Measurements from ENCODE around the gene PSMD14. TPM values are rescaled to one million over a fixed set of nuclear protein-coding genes. Genes with fewer than 3 reads are reported as not detected.

PSMD14 gene
- total RNA-seq, 2 experiments from 2014 or later, result 91.4 to 93.8 TPM

DNA sequence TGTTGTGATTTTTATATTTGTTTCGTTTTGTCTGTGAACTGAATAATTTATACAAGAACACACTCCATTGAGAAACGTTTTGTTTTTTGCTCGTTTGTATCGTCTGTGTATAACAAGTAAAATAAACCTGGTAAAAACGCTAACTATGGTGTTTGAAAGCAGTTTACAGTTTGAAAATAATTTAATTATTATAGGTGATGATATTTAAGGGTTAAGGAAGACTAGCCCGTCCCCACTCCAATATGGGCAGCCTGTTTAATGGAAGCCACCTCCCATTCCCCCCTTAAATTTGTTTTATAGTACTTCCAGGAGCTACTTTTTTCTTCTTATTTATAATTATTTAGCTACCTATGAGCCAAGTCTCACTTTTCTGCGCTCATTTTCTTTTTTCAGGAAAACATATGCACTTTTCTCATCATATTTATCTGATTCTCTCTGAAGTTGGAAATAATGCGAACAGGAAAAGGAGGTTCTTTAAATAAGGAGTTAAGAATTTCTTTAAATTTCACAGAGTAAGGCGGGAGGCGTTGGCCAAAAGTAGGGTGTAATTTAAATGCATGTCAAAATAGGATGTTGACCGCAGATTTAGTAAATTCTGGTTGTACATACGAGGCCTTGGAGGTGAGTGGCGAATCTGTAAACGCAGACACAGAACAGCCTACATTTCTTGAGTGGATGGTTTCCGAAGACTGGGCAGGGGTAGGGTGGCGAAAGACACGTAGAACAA lies 117.7 kb downstream of the PSMD14 start:
- no peak overlapping the region for H3K27ac Mint-ChIP-seq
- peaks cover 2% of the 10 kb centered on the region for H3K9me3 Mint-ChIP-seq
- H3K4me3 Mint-ChIP-seq, result no peak overlapping the region
- peaks cover 95% of the 10 kb centered on the region for H3K27me3 Mint-ChIP-seq
- H3K4me1 Mint-ChIP-seq, result peaks cover 24% of the 10 kb centered on the region
- no peak for DNase-seq
- H3K36me3 Mint-ChIP-seq, result peaks cover 6% of the 10 kb centered on the region

DNA sequence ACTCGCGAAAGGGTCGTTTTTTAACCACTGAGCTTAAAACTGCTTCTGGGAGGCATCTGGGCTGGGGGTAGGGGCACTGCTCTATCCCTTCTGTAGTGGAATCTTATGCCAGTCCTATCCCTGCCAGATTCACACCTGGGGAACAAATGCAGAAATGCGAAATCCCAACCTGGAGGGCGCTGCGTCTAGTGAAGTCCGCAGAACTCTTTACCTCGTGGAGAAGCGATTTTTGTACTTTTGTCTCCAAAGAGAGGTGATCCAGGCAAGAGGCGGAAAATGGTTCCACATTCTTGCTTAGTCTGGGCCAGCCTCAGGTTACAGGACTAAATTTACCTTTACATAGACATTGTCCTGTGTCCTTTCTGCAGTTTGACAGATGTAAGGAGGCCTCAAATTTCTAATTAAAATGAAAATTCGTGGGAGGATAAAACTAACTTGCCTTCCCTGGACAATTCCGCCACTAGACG lies 118.3 kb downstream of the PSMD14 start:
- Mint-ChIP-seq H3K4me1 (peaks cover 24% of the 10 kb centered on the region), H3K27ac (no peak overlapping the region)
- DNase-seq, result no peak

DNA sequence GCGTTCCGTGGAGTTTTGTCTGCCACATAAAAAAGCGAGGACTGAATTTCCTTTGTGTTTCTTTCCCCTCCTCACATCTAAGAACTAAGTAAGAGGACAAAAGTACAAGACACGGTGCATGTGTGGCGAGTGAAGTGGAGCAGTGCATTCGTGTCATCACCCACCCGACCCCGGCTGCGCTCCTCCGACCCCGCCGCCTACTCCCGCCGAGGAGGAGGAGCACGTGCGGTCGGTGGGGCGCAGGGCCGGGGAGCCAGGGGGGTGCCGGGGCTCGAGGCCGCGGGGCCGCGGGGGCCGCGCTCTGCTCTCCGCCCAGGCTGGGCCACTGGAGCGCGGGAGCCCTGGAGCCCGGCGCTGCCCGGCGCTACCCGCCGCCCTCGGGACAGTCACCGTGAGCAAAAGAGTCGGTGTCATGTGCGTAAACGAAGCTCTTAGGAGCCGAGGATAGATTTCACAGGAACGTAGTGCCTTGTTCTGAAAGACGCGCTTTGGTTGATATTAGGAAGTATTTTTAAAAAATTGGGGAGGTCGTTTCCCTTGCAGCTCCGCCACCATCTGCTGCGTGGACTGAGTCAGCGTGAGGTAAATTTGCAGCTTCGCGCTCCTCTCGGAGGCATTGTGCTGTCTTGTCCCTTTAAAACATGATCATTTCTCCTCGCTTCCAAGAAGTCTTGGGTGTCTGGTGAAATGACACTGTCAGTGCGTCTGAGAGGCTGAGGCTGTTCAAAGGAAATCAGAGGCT lies 118.9 kb downstream of the PSMD14 start:
- H3K4me1 Mint-ChIP-seq, result peaks cover 24% of the 10 kb centered on the region
- peaks cover 93% of the 10 kb centered on the region for H3K27me3 Mint-ChIP-seq
- H3K9me3 Mint-ChIP-seq, result peaks cover 2% of the 10 kb centered on the region
- H3K27ac Mint-ChIP-seq, result no peak overlapping the region
- peaks cover 6% of the 10 kb centered on the region for H3K36me3 Mint-ChIP-seq
- no peak for DNase-seq
- peak overlapping the region; percentile 53 for H3K4me3 Mint-ChIP-seq

More for the DNA sequence above, 118.3 kb downstream of the PSMD14 start:
- Mint-ChIP-seq H3K36me3 (peaks cover 6% of the 10 kb centered on the region), H3K9me3 (peaks cover 2% of the 10 kb centered on the region), H3K4me3 (no peak overlapping the region), H3K27me3 (peaks cover 93% of the 10 kb centered on the region)

DNA sequence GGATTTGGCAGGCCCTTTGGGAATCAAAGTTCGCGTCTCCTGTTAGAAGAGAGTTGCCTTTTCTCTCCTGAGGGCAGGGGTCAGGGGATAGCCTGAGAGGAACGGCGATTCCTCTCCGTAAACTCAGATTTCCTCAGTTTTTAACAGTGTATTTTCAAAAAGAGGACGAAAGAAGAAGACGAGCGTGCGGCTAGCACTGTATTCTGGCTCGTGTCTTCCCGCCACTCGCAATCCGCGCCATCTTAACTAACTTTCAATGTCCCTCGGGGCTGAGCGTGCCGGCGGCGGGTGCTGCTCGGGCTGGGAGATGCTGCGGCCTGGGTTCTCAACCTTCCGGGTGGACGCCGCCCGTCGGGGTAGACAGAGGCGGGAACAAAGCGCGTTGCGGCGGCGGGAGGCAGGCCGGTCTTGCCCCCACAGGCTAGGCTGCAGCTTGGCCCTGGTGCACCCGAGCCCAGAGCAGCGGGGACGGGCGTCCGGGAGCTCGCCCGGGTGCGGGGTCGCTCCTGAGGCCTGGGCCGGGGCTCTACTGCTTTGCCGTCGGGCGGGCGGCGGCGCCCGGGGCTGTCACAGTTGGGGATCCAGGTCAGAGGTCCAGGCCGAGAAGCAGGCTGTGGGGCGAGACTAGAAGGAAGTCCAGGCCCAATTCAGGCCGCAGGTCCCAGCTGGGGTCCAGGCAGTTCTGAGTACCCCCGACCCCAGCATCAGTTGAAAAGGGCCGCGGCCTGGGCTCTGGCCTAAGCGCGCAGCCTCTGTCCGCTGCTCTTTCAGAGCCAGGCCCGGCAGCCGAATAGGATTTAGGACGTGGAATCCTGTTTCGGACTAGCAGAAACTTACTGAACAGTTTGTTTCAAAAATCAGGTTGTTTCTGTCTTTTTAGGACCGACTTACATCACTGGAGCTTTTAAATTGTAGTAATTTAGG lies 119.7 kb downstream of the PSMD14 start:
- H3K36me3 Mint-ChIP-seq, result peaks cover 6% of the 10 kb centered on the region
- peaks cover 88% of the 10 kb centered on the region for H3K27me3 Mint-ChIP-seq
- peaks cover 2% of the 10 kb centered on the region for H3K9me3 Mint-ChIP-seq
- peaks cover 20% of the 10 kb centered on the region for H3K4me1 Mint-ChIP-seq
- DNase-seq, result no peak
- H3K27ac Mint-ChIP-seq, result no peak overlapping the region
- peak overlapping the region; percentile 53 for H3K4me3 Mint-ChIP-seq

DNA sequence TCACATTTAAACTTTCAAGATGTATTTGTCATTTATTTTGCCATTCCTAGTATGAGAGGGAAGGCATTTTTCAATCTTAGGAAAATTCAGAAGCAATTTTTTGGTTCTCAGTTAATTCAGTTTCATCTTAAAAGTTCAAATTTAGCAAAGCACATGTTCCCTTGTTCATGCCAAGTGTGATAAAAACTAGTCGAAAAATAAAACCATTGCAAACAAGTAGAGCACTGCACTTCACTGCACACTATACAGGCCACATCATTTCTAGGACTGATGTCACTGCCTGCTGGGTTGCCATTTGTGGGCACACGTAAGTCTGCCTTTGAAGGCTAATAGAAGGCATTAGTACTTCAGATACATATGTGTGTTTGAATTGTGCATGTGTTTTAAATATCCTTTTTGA lies 122.2 kb downstream of the PSMD14 start:
- no peak for DNase-seq
- Mint-ChIP-seq H3K27ac (no peak overlapping the region), H3K36me3 (peaks cover 4% of the 10 kb centered on the region), H3K27me3 (peaks cover 83% of the 10 kb centered on the region), H3K4me1 (peaks cover 10% of the 10 kb centered on the region), H3K9me3 (peaks cover 2% of the 10 kb centered on the region), H3K4me3 (no peak overlapping the region)

DNA sequence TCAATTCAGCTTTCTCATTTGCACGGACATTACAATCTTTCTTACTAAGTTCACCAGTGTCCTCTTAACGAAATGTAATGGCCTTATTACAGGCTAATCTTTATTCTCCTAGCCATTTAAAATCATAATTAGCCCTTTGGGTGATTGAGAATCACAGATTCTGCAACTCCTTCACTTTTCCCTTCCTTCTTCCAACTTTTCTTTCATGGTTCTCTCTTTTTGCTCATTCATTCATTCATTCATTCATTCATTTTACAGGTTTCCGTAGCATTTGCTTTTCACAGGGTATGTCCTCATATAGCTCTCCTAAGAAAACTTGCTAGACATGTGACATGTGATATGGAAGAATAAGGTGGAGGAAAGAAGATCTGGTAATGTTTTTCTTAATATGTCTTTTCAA lies 123.9 kb downstream of the PSMD14 start:
- Mint-ChIP-seq H3K36me3 (peaks cover 4% of the 10 kb centered on the region), H3K27ac (no peak overlapping the region), H3K4me3 (no peak overlapping the region), H3K9me3 (peaks cover 2% of the 10 kb centered on the region), H3K4me1 (peaks cover 6% of the 10 kb centered on the region), H3K27me3 (peaks cover 77% of the 10 kb centered on the region)
- no peak for DNase-seq

DNA sequence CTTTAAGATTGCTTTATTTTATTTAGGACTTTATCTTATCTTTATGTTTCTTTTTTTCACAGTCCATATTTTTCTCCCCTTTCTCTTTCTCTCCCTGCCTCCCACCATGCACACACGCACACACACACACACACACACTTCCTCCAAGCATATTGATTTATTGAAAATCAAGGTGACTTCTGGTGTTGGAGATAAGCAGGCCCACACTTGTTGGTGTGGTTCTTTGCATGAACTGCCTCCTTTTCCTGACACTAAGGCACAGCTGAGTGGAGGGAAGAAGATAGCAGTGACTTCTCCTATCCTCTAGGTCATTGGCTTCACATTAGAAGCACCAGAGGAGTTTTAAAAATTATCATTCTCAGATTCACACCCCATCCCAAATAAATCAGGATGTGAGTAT lies 125.9 kb downstream of the PSMD14 start:
- Mint-ChIP-seq H3K9me3 (no peaks in the 10 kb centered on the region), H3K27ac (no peak overlapping the region), H3K36me3 (no peaks in the 10 kb centered on the region), H3K4me3 (no peak overlapping the region), H3K4me1 (no peaks in the 10 kb centered on the region), H3K27me3 (peaks cover 66% of the 10 kb centered on the region)
- DNase-seq, result no peak

DNA sequence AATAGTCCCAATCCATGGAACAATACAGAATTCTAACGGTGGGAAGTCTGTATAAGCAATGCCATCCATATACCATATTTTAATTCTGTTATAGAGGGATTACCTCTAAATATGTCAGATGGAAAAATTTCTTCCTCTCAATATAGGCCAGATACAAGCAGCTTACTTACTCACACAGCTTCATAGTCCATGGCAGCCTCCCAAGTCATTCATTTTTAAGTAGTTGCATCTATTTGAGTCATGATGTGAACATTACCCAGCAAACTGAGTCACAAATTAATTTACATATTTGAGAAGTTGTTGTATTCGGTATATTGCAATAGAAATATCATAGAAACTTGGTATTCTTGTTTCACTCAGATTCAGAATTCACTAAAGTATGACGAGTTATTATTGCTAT lies 128.2 kb downstream of the PSMD14 start:
- Mint-ChIP-seq H3K36me3 (no peaks in the 10 kb centered on the region), H3K9me3 (no peaks in the 10 kb centered on the region), H3K27me3 (peaks cover 57% of the 10 kb centered on the region), H3K4me3 (no peak overlapping the region), H3K4me1 (no peaks in the 10 kb centered on the region), H3K27ac (no peak overlapping the region)
- no peak for DNase-seq

DNA sequence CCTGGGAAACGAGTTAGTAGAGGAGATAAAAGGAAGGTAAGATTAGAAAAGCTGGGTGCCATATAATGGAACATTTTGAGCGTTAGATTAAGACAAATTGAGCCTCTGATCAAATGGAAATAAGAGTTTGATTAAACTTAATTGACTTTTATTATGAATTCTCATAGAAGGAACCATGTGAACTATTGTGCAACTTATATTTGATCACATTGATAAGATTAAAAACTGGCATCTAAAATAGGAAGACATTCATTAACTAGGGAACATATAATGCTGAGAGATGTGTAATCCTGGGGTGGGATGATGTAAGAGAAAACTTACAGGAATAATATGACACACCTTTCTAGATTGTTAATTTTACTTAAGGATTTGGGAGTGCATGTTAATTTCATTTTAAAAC lies 130.4 kb downstream of the PSMD14 start:
- H3K27ac Mint-ChIP-seq, result no peak overlapping the region
- no peaks in the 10 kb centered on the region for H3K9me3 Mint-ChIP-seq
- H3K27me3 Mint-ChIP-seq, result peaks cover 62% of the 10 kb centered on the region
- no peak overlapping the region for H3K4me3 Mint-ChIP-seq
- H3K36me3 Mint-ChIP-seq, result no peaks in the 10 kb centered on the region
- no peaks in the 10 kb centered on the region for H3K4me1 Mint-ChIP-seq
- no peak for DNase-seq

DNA sequence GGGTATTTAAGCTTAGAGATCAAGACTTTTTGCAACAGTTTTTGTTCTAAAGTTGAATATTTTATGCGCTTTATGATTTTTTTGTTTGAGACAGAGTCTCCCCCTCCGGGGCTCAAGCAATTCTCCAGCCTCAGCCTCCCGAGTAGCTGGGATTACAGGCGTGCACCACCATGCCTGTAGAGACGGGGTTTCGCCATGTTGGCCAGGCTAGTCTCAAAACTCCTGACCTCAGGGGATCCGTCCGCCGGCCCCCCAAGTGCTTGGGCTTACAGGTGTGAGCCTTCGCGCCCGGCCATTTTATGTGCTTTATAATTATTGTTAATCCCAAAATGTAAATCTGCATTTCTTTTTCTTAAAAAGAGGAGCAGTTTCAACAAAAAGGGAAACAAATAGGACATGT lies 136.9 kb downstream of the PSMD14 start:
- Mint-ChIP-seq H3K9me3 (no peaks in the 10 kb centered on the region), H3K27ac (no peak overlapping the region), H3K36me3 (no peaks in the 10 kb centered on the region), H3K27me3 (peaks cover 28% of the 10 kb centered on the region), H3K4me3 (no peak overlapping the region), H3K4me1 (no peaks in the 10 kb centered on the region)
- DNase-seq, result no peak

DNA sequence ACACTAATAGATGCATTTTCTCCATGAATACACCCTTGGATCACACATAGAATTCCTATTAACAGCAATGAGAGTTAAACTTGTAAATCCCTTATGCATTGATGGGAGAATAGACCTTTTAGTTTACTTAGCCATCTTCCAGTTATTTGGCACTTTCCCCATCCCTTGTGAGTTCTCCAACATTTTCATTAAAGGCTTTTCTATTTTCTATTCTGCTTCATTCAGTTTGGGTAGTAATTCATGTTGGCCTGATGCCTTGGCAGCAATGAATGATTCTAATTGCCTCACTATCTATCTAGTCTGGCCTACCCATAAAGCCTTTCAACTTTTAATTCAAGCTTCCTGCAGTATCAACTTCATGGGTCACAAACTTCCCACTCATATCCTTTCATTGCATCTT lies 140.2 kb downstream of the PSMD14 start:
- Mint-ChIP-seq H3K27me3 (peaks cover 5% of the 10 kb centered on the region), H3K27ac (no peak overlapping the region), H3K36me3 (no peaks in the 10 kb centered on the region), H3K4me3 (no peak overlapping the region), H3K9me3 (no peaks in the 10 kb centered on the region), H3K4me1 (no peaks in the 10 kb centered on the region)
- no peak for DNase-seq

Other genes with a start within 250 kb of the PSMD14 start
- gene TANK, start 148.0 kb upstream of the PSMD14 start, total RNA-seq, result 10 to 100 TPM; 53.1 to 55.0 TPM
- gene TBR1, start 107.9 kb downstream of the PSMD14 start, total RNA-seq, result not detected

All from activated naive CD8-positive, alpha-beta T cell treated with anti-CD3 and anti-CD28 coated beads for 36 hours (primary cell).